NB4 (cell line): ENCODE data around the gene INPP5D.

Experiments
- DNase-seq: peaks from one replicate; pipeline ENCODE4 v3.0.0; 2010; ENCODE audit warnings: low read depth
- H3K4me3 ChIP-seq: one replicate; pipeline ENCODE4 v1.5.1; 2011; ENCODE audit warnings: mild to moderate bottlenecking, low read depth, low read length, moderate library complexity
- CTCF ChIP-seq: IDR thresholded peaks from one replicate; pipeline ENCODE4 v1.5.1; 2012; ENCODE audit warnings: low read depth, low read length
- MAX ChIP-seq: IDR thresholded peaks from 2 replicates; pipeline ENCODE4 v1.6.1; 2011; ENCODE audit warnings: low read depth, low read length
- MYC ChIP-seq: IDR thresholded peaks from 2 replicates; pipeline ENCODE4 v1.6.1; 2011; ENCODE audit warnings: low read depth, low read length
- POLR2A ChIP-seq: IDR thresholded peaks from 2 replicates; pipeline ENCODE4 v1.6.1; 2011; ENCODE audit warnings: mild to moderate bottlenecking; ENCODE audit not compliant: insufficient read length; ENCODE audit errors: extremely low read depth

The INPP5D gene

DNA sequence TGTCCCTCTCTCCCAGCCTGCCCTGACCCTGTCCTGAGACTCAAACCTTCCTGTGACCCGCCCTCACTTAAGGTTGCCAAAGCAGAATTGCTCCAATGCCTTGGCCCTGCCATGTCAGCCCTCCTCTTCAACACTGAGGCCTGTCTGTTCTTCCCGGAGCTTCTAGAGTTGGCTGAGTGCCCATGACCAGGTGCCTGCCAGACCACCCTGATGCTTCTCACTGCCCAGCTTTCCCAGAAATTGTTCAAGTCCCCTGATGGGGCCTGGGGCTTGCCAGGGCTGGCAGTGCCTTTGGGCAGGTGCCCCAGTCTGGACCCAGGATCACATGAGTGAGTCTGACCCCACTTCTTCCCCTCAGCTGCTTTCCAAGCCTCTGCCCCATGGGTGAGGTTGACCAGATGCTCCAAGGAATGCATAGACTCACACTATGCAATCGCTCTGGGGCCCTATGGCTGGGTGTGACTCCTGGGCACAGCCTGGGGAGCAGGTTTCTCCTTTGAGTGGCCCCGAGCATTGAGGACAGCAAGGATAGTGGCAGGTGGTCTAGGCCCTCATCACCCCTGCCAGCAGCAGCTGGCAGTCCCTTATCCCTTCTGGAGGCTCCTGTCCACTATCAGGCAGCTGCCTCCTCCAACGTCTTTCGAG lies 3.1 kb upstream of the INPP5D start:
- TF ChIP-seq CTCF (no peak), MAX (no peak), MYC (no peak), POLR2A (no peak)
- H3K4me3 ChIP-seq, result no peak overlapping the region
- DNase-seq, result no peak

GRCh38 chr2:233058717-233059546 lies 1.2 kb upstream of the INPP5D start:
- TF ChIP-seq MYC (no peak), MAX (no peak), CTCF (no peak), POLR2A (no peak)
- peak overlapping the region; percentile 100 for H3K4me3 ChIP-seq
- peak; percentile 25 for DNase-seq

DNA sequence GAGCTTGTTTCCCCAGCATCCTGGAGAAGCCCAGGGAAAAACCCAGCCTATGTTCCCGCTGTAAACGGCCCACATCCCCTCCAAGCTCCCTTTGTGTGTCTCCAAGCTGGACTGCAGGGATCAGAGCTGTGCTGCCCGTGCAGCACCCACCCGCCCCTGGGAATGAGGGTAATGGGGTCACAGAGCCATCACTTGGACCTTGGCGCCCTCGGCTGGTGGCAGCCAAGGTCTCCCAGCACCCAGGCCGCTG lies 670 bp upstream of the INPP5D start:
- H3K4me3 ChIP-seq, result peak overlapping the region; percentile 100
- DNase-seq, result no peak
- TF ChIP-seq CTCF (peak; percentile 56), MAX (no peak), MYC (no peak), POLR2A (no peak)

GRCh38 chr2:233060501-233060979 lies 398 bp downstream of the INPP5D start:
- no peak for TF ChIP-seq CTCF
- no peak for TF ChIP-seq POLR2A
- TF ChIP-seq MYC, result no peak
- no peak for TF ChIP-seq MAX
- DNase-seq, result no peak
- H3K4me3 ChIP-seq, result peak overlapping the region; percentile 100

DNA sequence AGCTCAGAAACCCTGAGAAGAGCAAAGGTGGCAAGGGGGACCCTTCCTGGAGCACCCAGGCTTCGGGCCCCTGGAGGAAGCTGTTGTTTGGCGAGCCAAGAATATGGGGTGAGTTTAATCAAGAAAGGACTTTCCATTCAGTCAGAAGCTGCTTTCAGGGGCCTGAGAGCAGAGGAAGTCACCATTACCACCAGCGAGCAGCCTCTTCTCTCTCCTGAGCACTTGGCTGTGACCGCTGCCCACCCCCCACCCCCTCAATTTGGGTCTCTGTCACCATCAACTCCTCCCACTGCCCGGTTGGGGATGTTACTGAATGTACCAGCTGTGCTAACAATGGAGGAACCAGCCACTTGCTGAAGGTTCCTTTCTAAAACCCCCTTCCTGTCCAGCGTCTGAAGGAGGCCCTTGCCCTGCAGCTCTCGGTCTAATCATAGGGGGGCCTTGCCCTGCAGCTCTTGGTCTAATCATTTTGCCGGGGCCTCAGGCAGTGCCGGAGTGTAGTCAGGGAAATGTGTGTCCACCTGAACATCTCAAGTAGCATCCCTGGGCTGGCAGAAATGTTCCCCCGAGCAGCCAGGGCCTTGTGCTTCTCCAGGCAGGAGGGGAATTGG lies 943 bp downstream of the INPP5D start:
- peak overlapping the region; percentile 100 for H3K4me3 ChIP-seq
- TF ChIP-seq POLR2A (peak; percentile 17), CTCF (no peak), MYC (no peak)
- DNase-seq, result peak; percentile 88
